ENCODE data around the gene NXPH2.
"Not testable (repeated sequence)": the region's sequence is repeated elsewhere in the genome, so short reads cannot be mapped to it uniquely, and the experiment has no call there.

The NXPH2 gene

GRCh38 chr2:138708682-138709241 lies 71.4 kb downstream of the NXPH2 start:
- DNase-seq (ENCODE audit: low read depth) = no peak

DNA sequence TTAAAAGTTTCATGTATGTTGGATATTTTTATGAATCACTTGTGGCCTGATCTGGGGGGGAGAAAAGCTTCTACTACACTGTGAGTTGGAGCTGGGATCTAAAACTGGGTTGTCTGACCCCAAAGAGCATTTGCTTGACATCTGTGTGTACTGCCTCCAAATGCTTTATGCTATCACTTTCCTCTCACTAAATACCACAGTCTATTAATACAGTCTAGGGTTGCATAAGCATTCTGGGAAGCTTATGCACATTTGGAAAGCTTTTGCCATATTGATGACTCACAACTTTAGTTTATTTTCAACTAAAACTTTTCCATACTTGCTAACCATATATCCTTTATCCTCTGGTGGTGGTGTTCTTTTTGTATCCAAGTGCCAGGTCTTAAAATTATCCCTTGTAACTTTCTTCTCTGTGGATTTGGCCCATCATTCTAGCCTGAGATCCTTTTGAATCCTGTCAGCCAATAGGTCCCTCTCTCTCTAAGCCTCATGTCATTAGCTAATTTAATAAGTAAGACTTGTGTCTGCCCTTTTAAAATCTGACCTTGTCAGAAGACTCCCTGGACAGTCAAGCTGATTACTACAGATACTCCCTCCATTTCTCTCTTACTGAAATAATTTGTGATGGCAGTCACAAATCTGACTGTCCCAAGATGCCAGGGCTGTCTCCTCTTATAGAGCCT lies 72.7 kb downstream of the NXPH2 start:
- DNase-seq (ENCODE audit: low read depth) = no peak

GRCh38 chr2:138703242-138703641 lies 76.9 kb downstream of the NXPH2 start:
- DNase-seq (ENCODE audit: low read depth) = no peak

DNA sequence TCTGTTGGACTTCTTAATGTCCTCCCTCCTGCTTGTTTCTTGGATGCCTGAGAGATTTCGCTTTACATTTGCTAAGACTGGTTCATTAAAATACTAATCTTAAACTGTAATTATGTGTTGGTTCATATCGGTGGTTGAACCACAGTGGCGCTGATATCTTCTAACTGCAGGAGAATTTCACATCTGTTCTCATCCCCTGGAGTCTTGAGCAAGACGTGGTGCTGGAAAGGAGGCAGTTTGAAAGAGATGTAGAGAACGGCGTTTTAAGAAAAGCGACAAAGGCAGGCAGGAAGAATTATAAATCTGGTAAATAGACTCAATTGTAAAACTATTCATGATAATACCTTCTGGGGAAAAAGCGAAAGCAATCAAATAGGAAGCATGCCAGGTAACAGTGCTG lies 79.5 kb downstream of the NXPH2 start:
- DNase-seq (ENCODE audit: low read depth) = no peak

DNA sequence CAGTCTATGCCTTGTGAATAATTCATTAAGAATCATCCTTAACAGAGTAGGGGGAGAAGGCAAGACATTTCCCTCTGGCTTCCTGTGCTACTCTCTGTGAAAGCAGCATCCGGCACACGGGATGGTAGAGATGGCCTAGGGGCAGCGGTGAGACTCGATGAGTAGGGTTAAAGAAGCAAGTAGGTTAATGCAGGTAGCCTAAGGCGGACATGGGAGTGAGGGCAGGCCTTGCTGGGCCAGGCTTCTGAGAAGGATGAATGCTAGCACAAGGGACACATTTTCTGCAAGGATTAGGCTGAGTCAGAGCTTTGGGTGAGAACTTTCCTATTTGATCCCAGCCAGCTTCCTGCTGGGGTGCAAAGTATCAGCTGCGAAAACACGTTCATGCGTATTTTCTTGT lies 80.8 kb downstream of the NXPH2 start:
- no peak for DNase-seq (ENCODE audit: low read depth)

DNA sequence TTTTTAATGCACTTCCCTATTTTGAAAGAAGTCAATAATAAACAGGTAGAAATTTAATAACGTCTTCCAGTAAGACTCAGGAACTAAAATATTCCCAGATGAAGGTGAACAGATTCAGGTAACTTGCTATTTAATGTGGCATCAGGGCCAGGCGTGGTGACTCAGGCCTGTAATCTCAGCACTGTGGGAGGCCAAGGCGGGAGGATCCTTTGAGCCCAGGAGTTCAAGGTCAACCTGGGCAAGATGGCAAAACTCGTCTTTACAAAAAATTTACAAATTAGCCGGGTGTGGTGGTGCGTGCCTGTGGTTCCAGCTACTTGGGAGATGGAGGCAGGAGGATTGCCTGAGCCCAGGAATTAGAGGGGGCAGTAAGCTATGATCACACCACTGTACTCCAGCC lies 81.8 kb downstream of the NXPH2 start:
- no peak for DNase-seq (ENCODE audit: low read depth)

GRCh38 chr2:138691667-138692066 lies 88.5 kb downstream of the NXPH2 start:
- no peak for DNase-seq (ENCODE audit: low read depth)

- DNase-seq (ENCODE audit: low read depth) = no peak
These were observed 90.5 kb downstream of the NXPH2 start for GRCh38 chr2:138689705-138690104.

- no peak for DNase-seq (ENCODE audit: low read depth)
These were observed 98.0 kb downstream of the NXPH2 start for GRCh38 chr2:138682163-138682562.

DNA sequence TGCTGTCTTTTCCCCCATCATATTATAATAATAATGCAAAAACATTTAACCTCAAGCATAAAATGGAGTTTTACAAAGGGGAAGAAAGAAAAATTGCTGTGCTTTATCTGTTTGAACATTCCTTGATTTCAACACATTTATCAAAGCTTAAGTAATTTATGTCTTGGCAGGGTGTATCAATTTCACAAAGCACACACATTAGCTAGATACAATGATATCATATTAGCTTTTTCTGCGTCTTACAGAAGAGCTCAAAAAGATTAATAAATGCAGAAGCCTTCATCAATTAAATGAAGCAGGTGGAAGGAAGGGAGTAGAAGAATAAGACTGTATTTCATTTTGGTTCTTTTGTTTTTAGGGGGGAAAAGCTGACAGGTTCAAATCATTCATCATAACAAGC lies 103.0 kb downstream of the NXPH2 start:
- DNase-seq (ENCODE audit: low read depth) = no peak

- DNase-seq (ENCODE audit: low read depth) = no peak
These were observed 103.6 kb downstream of the NXPH2 start for GRCh38 chr2:138676619-138677021.

- no peak for DNase-seq (ENCODE audit: low read depth)
These were observed 108.6 kb downstream of the NXPH2 start for GRCh38 chr2:138671566-138671965.

DNA sequence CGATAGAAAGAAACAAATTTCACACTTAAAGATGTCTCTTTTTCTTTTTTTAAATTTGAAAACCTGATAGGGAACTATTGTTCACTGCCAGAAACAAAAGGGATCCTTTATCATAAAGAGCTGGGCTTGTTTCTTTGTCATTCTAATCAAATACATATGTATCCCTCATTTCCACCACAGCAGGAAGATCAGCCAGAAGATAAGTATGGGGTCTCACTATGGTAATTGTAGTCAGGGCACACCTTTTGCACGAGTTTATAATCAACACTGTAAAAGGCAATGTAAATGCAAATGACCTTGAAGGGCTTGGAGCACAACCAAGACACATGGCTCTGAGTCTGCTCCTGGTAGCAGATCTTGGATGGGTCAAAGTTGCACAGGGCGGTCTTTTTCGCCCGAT lies 109.5 kb downstream of the NXPH2 start:
- no peak for DNase-seq (ENCODE audit: low read depth)

GRCh38 chr2:138665937-138666336 lies 114.3 kb downstream of the NXPH2 start:
- DNase-seq (ENCODE audit: low read depth) = no peak

DNA sequence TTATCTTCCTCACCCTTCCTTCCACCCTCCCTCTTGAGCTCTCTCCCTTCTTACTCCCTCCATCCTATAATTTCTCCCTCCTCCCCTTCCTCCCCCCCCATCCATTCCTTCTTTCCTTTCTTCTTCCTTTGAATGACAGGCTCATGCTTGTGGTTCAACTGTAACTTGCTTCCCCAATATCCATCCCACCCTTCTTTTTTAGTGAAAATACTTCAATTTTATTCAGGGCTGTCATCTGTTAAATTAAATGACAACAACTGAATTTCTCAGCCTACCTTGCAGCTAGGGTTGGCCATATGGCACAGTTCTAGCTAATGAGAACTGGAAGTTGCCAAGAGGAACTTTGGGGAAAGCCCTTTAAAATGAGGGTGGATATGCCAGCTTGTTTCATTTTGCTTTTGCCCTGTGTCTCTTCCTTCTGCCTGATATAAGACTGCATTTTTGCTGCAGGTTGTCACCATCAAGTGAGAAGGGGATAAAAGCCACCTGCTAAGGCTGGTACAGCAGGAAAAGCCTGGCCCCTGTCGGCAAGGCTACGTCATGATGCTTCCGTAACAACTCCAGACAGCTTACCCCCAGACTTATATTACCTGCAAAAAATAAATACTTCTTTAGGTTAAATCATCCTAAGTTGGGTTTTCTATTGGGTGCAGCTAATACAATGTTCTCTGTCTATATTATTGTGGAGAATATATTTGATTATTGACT lies 121.8 kb downstream of the NXPH2 start:
- no peak for DNase-seq (ENCODE audit: low read depth)

- DNase-seq (ENCODE audit: low read depth) = no peak
These were observed 126.0 kb downstream of the NXPH2 start for GRCh38 chr2:138654146-138654545.

DNA sequence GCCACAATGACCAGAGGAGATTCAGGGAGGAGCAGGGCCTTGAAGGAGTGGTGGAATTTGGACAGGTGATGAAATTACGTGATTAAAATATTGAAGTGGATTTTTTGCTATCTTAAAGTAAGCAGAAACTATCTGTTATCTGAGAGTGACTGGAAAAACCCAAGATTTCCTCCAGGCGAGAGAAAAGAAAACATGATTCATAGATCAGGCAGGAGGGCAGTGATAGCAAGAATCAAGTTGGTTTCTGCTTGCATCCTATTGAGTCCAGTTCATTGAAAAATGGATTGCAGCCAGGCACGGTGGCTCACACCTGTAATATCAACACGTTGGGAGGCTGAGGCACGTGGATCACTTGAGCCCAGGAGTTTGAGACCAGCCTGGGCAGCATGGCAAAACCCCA lies 127.8 kb downstream of the NXPH2 start:
- no peak for DNase-seq (ENCODE audit: low read depth)

DNA sequence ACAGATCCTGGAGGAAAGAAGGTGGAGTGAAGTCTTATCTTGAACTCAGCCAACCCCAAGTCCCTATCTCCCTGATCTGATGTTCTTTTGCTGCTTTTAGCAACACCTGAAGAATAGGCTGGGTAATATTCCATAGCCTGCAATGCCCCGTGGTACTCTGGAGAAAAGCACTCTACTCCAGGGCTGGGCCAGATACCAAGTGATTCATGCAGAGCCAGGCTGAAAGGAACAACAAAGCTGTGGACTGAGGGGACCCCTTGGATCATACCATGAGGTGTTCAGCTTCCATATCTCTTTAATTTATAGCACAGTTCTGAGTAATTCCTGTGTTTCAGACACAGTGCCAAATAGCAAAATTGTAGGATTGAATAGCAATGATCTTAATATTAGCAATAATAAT lies 130.6 kb downstream of the NXPH2 start:
- no peak for DNase-seq (ENCODE audit: low read depth)

DNA sequence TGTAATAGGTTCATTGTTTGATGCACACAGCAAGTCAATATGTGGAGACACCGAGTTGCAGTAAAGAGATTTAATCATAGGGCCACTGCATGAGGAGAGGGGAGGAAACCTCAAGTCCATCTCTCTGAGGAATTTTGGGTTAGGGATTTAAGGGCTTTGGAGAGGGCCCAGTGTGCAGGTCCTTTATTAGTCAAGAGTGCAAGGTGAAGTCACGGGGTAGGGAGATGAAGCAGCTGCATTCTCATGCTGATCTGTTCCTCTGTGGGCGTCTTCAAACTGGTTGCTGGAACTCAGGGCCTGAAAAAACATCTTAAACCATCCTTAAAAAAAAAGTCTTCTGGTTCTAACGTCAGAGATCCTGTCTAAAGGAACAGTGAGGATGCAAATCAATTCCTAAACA lies 131.6 kb downstream of the NXPH2 start:
- DNase-seq (ENCODE audit: low read depth) = no peak

- DNase-seq (ENCODE audit: low read depth) = not testable (repeated sequence)
These were observed 135.4 kb downstream of the NXPH2 start for GRCh38 chr2:138644776-138645175.

DNA sequence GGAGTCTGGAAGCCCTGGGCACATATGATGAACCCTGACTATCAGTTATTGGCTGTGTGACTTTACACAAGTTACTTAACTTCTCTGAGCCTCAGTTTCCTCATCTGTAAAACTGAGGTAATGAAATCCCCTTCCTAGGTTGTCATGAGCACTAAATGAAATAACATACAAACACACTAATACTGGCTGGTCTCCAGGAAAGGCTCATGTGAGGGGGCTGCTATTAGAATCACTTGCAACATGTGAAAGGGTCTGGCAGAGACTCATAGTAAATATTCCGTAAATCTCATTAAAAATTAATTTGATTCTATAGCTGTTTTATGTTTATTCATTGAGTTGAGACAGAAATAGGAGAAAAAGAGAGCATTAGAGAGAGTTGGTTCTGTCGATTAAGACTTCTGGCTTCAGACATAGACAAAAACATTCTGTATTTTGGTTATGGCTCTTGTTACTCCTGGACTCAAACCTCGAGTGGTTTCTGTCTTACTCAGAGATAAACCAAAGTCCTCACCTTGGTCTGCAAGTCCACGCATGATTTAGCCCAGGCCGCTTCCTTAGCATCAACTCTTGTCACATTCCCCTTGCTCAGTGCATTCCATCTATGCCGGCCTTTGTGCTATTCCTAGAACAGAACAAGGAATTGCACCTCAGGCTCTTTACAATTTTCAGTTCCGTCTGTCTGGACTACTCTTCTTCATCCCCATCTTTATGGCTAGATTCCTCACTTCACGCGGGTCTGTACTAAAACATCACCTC lies 139.1 kb downstream of the NXPH2 start:
- no peak for DNase-seq (ENCODE audit: low read depth)

DNA sequence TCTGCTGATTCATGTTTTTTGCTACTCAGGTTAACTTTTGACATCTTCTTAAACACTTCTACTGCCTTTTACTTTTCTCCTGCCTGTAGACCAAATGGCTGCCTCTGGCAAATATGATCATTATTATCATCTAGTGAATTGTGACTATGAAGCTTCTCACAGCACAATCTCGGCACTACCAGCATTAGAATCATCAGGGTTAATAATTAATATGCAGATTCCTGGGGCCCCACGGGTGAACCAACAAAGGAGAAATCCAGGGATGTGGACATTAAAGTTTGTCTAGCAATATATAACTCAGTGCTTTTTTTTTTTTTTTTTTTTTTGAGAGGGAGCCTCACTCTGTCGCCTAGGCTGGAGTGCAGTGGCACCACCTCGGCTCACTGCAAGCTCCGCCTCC lies 142.5 kb downstream of the NXPH2 start:
- no peak for DNase-seq (ENCODE audit: low read depth)

GRCh38 chr2:138637061-138637460 lies 143.1 kb downstream of the NXPH2 start:
- no peak for DNase-seq (ENCODE audit: low read depth)
